GM06990 (cell line): ENCODE results near the gene IKZF4.
"Not testable (repeated sequence)": the region's sequence is repeated elsewhere in the genome, so short reads cannot be mapped to it uniquely, and the experiment has no call there.

Experiments
- DNase-seq: peaks from one replicate; pipeline ENCODE4 v3.0.0-alpha.2; 2011; ENCODE audit not compliant: insufficient read length; ENCODE audit errors: extremely low read depth
- H3K27me3 ChIP-seq: replicated peaks from 2 replicates; pipeline ENCODE4 v1.6.0; 2011; ENCODE audit warnings: low read length; ENCODE audit not compliant: control insufficient read depth, insufficient read depth
- H3K36me3 ChIP-seq: 2 replicates; pipeline ENCODE4 v1.5.1; 2011; ENCODE audit warnings: low read length; ENCODE audit not compliant: control insufficient read depth, insufficient read depth
- H3K4me3 ChIP-seq: replicated peaks from 2 replicates; pipeline ENCODE4 v1.5.1; 2011; ENCODE audit warnings: low read depth, mild to moderate bottlenecking, control low read depth, low read length
- TF ChIP-seq, protein P1 (sequence below): IDR thresholded peaks from 2 replicates; pipeline ENCODE4 v1.5.1; 2011; ENCODE audit warnings: low read length, control low read depth, mild to moderate bottlenecking, inconsistent platforms; ENCODE audit not compliant: insufficient read depth, poor library complexity, severe bottlenecking

IKZF4 gene

DNA sequence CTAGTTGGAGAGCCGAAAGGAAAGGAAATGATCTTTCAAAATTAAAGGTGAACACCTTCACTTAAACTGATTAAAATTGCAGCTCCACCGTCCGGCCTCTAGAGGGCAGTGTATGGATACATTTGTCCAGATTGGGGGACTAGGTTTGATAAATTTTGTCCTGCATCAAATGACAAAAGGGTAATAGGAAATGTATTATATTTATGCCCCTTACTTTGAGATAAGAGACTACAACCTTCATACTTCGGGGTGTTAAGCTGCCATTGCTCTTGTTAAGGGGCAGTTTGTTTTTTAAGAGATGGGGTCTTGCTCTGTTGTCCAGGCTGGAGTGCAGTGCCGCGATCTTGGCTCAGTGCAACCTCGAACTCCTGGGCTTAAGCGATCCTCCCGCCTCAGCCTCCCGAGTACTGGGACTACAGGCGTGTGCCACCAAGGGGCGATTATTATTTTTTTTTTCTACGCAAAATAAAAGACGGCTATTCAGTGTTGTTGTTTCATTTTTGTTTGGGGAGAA, 24.6 kb upstream of the IKZF4 start:
- TF ChIP-seq, protein P1, sequence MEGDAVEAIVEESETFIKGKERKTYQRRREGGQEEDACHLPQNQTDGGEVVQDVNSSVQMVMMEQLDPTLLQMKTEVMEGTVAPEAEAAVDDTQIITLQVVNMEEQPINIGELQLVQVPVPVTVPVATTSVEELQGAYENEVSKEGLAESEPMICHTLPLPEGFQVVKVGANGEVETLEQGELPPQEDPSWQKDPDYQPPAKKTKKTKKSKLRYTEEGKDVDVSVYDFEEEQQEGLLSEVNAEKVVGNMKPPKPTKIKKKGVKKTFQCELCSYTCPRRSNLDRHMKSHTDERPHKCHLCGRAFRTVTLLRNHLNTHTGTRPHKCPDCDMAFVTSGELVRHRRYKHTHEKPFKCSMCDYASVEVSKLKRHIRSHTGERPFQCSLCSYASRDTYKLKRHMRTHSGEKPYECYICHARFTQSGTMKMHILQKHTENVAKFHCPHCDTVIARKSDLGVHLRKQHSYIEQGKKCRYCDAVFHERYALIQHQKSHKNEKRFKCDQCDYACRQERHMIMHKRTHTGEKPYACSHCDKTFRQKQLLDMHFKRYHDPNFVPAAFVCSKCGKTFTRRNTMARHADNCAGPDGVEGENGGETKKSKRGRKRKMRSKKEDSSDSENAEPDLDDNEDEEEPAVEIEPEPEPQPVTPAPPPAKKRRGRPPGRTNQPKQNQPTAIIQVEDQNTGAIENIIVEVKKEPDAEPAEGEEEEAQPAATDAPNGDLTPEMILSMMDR = peak; percentile 84
- Histone ChIP-seq H3K4me3 (peak overlapping the region; percentile 82), H3K36me3 (peaks cover 15% of the 10 kb centered on the region), H3K27me3 (no peaks in the 10 kb centered on the region)
- DNase-seq = no peak

DNA sequence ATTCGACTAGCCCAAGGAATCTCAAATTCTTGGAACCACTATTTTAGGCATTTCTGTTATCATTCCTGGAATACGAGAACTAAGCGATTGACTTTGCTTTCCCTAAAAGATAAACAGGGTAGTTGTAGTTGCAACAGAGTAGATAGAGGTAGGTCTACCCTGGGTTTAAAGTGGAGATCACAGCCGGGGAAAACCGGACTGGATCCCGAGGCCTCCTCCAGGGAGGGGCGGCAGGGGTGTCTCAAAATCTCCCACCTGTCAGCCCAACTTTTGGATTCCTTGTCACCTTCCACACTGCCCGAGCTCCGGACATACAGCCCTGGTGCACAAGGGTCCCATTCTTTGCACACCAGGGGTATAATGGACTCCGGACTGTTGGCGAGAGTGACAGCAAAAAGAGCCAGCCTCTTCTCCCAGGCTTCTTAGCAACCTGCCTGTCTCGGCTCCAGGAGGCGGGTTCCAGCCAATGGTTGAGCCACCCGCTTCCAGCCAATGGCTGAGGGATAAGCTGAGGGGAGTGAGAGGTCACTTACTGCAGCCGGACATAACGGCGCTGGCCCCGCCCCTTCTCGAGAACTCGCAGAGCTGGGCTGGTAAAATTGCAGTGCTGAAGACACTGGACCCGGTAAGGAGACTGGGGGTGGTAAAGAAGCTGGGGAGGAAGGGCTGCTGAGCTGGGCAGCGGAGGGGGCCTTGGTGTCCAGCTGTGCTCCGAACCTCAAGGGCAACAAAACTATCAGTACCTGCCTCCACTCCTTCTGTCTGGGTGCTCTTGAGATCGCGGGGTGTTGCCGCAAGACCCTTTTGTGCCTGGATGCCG, 23.9 kb upstream of the IKZF4 start, which contains the start of gene SUOX:
SUOX (plus strand) TSS at position 562 of the 820 bp plus-strand sequence. CDS start 4,946 bp downstream, outside the sequence.
- DNase-seq = peak; percentile 84
- Histone ChIP-seq H3K4me3 (peak within 1 kb of the TSS; percentile 82), H3K36me3 (peaks cover 15% of the 10 kb centered on the region), H3K27me3 (no peaks in the 10 kb centered on the region)
- TF ChIP-seq, protein P1 = no peak

DNA sequence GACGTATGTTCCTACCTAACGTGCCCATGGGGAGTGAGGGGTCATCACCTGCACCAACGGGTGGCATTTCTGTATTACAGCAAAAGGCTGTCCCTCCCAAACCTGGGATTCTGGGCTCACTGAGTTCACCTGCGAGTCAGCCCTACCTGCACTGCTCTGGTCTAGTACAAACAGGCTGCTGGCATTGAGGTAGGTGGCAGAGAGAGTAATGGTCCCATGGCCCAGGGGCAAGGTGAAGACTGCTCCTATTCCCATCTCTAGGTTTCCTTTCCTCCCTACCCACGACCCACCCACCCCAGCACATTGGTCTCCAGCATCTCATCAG, 23.3 kb upstream of the IKZF4 start:
- Histone ChIP-seq H3K36me3 (peaks cover 13% of the 10 kb centered on the region), H3K27me3 (no peaks in the 10 kb centered on the region), H3K4me3 (peak overlapping the region; percentile 82)
- TF ChIP-seq, protein P1 = no peak
- no peak for DNase-seq

DNA sequence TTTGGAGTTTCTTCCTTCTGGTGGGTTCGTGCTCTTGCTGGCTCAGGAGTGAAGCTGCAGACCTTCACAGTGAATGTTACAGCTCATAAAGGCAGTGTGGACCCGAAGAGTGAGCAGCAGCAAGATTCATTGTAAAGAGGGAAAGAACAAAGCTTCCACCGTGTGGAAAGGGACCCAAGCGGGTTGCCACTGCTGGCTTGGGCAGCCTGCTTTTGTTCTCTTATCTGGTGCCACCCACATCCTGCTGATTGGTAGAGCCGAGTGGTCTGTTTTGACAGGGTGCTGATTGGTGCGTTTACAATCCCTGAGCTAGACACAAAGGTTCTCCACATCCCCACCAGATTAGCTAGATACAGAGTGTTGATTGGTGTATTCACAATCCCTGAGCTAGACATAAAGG, 21.3 kb upstream of the IKZF4 start:
- not testable (repeated sequence) for H3K27me3 ChIP-seq, DNase-seq, H3K36me3 ChIP-seq, H3K4me3 ChIP-seq

DNA sequence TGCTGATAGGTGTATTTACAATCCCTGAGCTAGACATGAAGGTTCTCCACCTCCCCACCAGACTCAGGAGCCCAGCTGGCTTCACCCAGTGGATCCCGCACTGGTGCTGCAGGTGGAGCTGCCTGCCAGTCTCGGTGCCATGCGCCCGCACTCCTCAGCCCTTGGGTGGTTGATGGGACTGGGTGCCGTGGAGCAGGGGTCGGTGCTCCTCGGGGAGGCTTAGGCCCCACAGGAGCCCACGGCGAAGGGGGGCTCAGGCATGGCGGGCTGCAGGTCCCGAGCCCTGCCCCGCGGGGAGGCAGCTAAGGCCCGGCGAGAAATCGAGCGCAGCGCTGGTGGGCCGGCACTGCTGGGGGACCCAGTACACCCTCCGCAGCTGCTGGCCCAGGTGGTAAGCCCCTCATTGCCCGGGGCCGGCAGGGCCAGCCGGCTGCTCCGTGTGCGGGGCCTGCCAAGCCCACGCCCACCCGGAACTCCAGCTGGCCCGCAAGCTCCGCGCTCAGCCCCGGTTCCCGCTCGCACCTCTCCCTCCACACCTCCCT, 20.8 kb upstream of the IKZF4 start:
- not testable (repeated sequence) for DNase-seq, H3K36me3 ChIP-seq, H3K4me3 ChIP-seq, H3K27me3 ChIP-seq

DNA sequence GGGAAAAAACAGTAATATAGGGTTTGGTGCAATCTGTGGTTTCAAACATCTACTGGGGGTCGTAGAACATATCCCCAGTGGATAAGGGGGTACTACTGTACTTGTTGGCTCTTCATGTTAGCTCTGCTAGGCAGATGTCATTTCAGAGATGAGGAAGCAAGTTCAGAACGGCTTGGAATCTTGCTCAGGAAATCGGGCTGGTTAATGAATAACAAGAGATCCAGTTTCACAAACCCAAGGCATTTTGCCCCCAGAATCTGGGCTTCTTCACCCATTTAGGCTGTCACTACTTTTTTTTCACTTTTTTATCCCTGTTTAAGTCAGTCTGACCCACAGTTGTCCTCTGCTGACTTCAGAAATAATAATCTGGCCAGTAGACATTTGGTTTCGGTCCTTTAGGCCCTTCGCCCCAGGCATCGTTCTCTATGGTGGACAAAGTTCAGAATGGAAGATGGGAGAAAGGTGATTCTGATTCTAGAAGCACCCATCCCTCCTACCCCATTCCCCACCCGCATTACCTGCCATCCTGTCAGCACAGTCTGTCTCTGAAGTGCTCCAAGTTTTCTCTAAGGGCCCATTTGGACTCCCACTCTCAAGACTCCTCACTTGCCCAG, 19.2 kb upstream of the IKZF4 start:
- TF ChIP-seq, protein P1 = no peak
- Histone ChIP-seq H3K27me3 (no peaks in the 10 kb centered on the region), H3K36me3 (peaks cover 9% of the 10 kb centered on the region), H3K4me3 (no peak overlapping the region)
- DNase-seq = no peak

DNA sequence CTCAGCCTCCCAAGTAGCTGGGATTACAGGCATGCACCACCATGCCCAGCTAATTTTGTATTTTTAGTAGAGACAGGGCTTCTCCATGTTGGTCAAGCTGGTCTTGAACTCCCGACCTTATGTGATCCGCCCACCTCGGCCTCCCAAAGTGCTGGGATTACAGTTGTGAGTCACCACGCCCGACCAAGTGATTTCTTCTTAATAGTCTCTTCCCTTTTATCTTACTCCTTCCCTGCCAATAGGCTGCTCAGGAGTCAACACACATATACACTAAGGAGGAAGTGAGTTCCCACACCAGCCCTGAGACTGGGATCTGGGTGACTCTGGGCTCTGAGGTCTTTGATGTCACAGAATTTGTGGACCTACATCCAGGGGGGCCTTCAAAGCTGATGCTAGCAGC, 17.5 kb upstream of the IKZF4 start:
- H3K36me3 ChIP-seq, H3K27me3 ChIP-seq, H3K4me3 ChIP-seq, DNase-seq: not testable (repeated sequence)
